OCI-LY3 (cell line): ENCODE measurements around the gene SUCLG2.

ENCODE experiments used
- H2AFZ ChIP-seq: fragments of 200-600, 300-600 bp; shearing (Covaris generic); 2 replicates; pipeline ENCODE4 v1.6.0; 2014; ENCODE audit warnings: antibody characterized with exemption, low read depth, low read length
- H3K27ac ChIP-seq: fragments of 200-600, 300-600 bp; sonication (generic); 2 replicates; pipeline ENCODE4 v1.5.1; 2014; ENCODE audit warnings: mild to moderate bottlenecking, low read length, moderate library complexity, mixed read lengths
- H3K27me3 ChIP-seq: fragments of 200-600, 300-600 bp; sonication (generic); 2 replicates; pipeline ENCODE4 v1.6.1; 2014; ENCODE audit warnings: low read depth, low read length, mixed read lengths
- H3K36me3 ChIP-seq: fragments of 200-600, 300-600 bp; sonication (generic); replicated peaks from 2 replicates; pipeline ENCODE3; 2014; ENCODE audit warnings: low read depth, low read length, mixed read lengths
- H3K4me1 ChIP-seq: fragments of 300-600, 200-600 bp; sonication (generic); 2 replicates; pipeline ENCODE4 v1.6.1; 2014; ENCODE audit warnings: low read length, mixed read lengths
- H3K4me2 ChIP-seq: fragments of 200-600, 300-600 bp; sonication (generic); 2 replicates; pipeline ENCODE4 v1.6.1; 2014; ENCODE audit warnings: low read length, mixed read lengths
- H3K4me3 ChIP-seq: fragments of 300-600, 200-600 bp; sonication (generic); 2 replicates; pipeline ENCODE4 v1.5.1; 2014; ENCODE audit warnings: antibody characterized with exemption, mild to moderate bottlenecking, low read length, moderate library complexity
- H3K79me2 ChIP-seq: fragments of 300-600, 200-600 bp; shearing (Covaris generic); 2 replicates; pipeline ENCODE4 v1.6.1; 2014; ENCODE audit warnings: mild to moderate bottlenecking, low read length, mixed read lengths
- H3K9ac ChIP-seq: fragments of 300-600, 200-600 bp; shearing (Covaris generic); 2 replicates; pipeline ENCODE4 v1.6.0; 2014; ENCODE audit warnings: mild to moderate bottlenecking, low read length, moderate library complexity
- H3K9me3 ChIP-seq: fragments of 200-600, 300-600 bp; shearing (Covaris generic); 2 replicates; pipeline ENCODE4 v1.6.1; 2014; ENCODE audit warnings: low read length, mixed read lengths; ENCODE audit not compliant: insufficient read depth
- H4K20me1 ChIP-seq: fragments of 200-600, 300-600 bp; sonication (generic); 2 replicates; pipeline ENCODE4 v1.6.1; 2016; ENCODE audit warnings: low read length, mixed read lengths; ENCODE audit not compliant: insufficient read depth
- EZH2phosphoT487 ChIP-seq: fragments of 200-600 bp; shearing (Covaris generic); IDR thresholded peaks from 2 replicates; pipeline ENCODE4 v1.6.1; 2018; ENCODE audit warnings: antibody characterized with exemption, mixed run types, low read depth
- TF ChIP-seq, protein P1 (sequence below): fragments of 200-600, 300-600 bp; sonication (generic); IDR thresholded peaks from 2 replicates; pipeline ENCODE4 v1.5.1; 2014; ENCODE audit warnings: antibody characterized with exemption, low read length, low read depth

SUCLG2 gene

DNA sequence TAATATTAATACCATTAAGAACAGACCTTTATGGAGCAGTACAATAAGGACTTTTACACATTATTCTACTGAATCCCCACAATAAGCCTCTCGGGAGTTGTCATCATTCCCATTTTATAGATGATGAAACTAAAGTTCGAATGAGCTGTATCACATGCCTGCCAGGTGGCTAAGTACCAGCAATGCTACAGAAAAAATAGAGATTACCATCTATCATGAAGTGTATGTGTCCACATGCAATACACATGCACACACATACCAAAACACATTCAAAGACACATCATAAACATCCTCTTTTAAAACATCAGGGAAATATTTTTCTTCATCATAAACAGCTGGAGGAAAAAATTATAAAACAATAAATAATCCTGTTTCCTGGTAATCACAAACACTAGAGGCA, 136.6 kb downstream of the SUCLG2 start:
- H2AFZ ChIP-seq = no peak overlapping the region
- no peak overlapping the region for H3K4me2 ChIP-seq
- H3K27ac ChIP-seq = no peak overlapping the region
- peaks cover 39% of the 10 kb centered on the region for H3K36me3 ChIP-seq
- H3K9me3 ChIP-seq = no peaks in the 10 kb centered on the region
- no peaks in the 10 kb centered on the region for H4K20me1 ChIP-seq
- no peak for TF ChIP-seq EZH2phosphoT487
- TF ChIP-seq, protein P1, sequence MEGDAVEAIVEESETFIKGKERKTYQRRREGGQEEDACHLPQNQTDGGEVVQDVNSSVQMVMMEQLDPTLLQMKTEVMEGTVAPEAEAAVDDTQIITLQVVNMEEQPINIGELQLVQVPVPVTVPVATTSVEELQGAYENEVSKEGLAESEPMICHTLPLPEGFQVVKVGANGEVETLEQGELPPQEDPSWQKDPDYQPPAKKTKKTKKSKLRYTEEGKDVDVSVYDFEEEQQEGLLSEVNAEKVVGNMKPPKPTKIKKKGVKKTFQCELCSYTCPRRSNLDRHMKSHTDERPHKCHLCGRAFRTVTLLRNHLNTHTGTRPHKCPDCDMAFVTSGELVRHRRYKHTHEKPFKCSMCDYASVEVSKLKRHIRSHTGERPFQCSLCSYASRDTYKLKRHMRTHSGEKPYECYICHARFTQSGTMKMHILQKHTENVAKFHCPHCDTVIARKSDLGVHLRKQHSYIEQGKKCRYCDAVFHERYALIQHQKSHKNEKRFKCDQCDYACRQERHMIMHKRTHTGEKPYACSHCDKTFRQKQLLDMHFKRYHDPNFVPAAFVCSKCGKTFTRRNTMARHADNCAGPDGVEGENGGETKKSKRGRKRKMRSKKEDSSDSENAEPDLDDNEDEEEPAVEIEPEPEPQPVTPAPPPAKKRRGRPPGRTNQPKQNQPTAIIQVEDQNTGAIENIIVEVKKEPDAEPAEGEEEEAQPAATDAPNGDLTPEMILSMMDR = no peak
- H3K4me1 ChIP-seq = no peaks in the 10 kb centered on the region
- no peak overlapping the region for H3K9ac ChIP-seq
- H3K79me2 ChIP-seq = no peaks in the 10 kb centered on the region
- no peaks in the 10 kb centered on the region for H3K27me3 ChIP-seq
- no peak overlapping the region for H3K4me3 ChIP-seq

DNA sequence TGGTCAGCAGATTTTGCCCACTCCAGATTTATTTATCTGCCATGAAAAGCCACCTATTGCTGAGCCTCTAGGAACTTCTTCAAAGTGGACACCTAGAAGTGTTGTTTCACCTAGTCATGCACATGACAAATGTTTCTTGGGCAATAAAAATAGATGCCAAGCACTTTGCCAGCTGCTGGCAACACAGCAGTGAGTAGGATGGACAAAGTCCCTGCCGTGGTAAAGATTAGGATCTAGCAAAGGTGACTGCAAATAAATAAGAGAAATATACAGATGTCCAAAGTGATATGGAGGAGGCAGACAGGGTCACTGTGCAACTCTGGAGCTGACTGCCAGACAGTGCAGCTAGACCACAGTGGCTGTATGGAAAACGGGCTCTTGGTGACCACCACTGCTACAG, 137.9 kb downstream of the SUCLG2 start:
- no peak for TF ChIP-seq EZH2phosphoT487
- TF ChIP-seq, protein P1 = no peak
- Histone ChIP-seq H3K9ac (no peak overlapping the region), H3K9me3 (no peaks in the 10 kb centered on the region), H3K27me3 (no peaks in the 10 kb centered on the region), H4K20me1 (no peaks in the 10 kb centered on the region), H3K36me3 (peaks cover 35% of the 10 kb centered on the region), H3K4me3 (no peak overlapping the region), H3K4me2 (no peak overlapping the region), H2AFZ (no peak overlapping the region), H3K79me2 (no peaks in the 10 kb centered on the region), H3K4me1 (no peaks in the 10 kb centered on the region), H3K27ac (no peak overlapping the region)

DNA sequence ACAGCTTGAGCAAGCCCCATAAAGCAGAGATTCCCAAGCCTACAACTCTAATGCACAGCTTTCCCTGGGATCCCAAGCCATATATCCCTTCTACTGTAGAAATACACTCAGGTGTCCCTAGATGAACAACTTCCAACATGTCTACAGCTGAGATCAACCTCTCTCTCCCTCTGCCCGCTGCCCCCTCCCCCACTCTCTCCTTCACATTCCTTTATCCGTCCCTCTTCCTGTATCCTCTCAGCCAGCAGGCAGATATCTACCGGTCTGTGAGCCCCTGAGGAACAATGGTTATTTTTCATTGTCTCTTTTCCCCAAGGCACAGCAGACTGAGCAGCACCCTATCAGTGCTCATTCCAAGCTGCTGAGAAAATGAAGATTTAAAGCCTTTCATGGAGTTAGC, 138.6 kb downstream of the SUCLG2 start:
- no peaks in the 10 kb centered on the region for H3K9me3 ChIP-seq
- H3K4me3 ChIP-seq = no peak overlapping the region
- no peaks in the 10 kb centered on the region for H4K20me1 ChIP-seq
- peaks cover 35% of the 10 kb centered on the region for H3K36me3 ChIP-seq
- no peak overlapping the region for H2AFZ ChIP-seq
- no peak overlapping the region for H3K27ac ChIP-seq
- no peak overlapping the region for H3K4me2 ChIP-seq
- H3K27me3 ChIP-seq = no peaks in the 10 kb centered on the region
- no peak overlapping the region for H3K9ac ChIP-seq
- TF ChIP-seq EZH2phosphoT487 = no peak
- TF ChIP-seq, protein P1 = no peak
- H3K4me1 ChIP-seq = no peaks in the 10 kb centered on the region
- H3K79me2 ChIP-seq = no peaks in the 10 kb centered on the region

DNA sequence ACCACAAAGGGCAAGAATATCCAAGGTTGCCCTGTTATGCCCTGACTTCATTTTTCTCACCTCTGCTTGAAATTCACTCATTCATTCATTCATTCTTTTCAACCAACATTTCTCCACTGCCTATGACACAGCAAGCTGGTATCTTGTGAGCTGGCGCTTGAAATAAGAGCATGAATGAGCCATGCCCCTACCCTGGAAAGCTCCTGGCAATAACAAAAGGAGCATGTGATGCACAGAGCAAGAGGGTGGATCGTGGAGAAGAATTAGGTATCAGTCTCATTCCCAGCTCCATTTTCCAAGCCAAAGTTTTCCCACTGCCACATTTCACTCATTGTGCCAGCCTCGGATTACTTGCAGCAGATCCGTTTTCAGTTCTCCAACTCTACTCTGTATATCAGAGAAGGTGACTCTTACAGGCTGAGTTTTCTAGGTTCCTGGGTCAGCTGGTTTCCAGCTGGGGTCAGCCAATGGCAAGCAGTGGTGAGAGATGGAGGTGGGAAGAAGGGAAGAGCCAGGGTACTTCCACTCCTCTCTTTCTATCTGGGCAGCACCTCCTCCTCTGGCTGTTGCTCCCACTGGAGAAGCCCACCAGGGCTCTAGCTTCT, 144.8 kb downstream of the SUCLG2 start:
- Histone ChIP-seq H4K20me1 (no peaks in the 10 kb centered on the region), H3K9ac (no peak overlapping the region), H3K4me3 (no peak overlapping the region), H3K4me1 (no peaks in the 10 kb centered on the region), H3K36me3 (peaks cover 16% of the 10 kb centered on the region), H3K79me2 (no peaks in the 10 kb centered on the region), H3K27ac (no peak overlapping the region), H2AFZ (no peak overlapping the region), H3K9me3 (no peaks in the 10 kb centered on the region), H3K27me3 (no peaks in the 10 kb centered on the region), H3K4me2 (no peak overlapping the region)
- TF ChIP-seq, protein P1 = no peak
- no peak for TF ChIP-seq EZH2phosphoT487
